GM21423 (cell line): Measurements from ENCODE around the gene THOC2.
"Not testable (repeated sequence)": the region's sequence is repeated elsewhere in the genome, so short reads cannot be mapped to it uniquely, and the experiment has no call there.

Experiments used
- ATAC-seq: cut with Tn5 transposase; IDR thresholded peaks from one replicate; pipeline ENCODE4 v1.9.1; 2021; ENCODE audit warnings: mild to moderate bottlenecking, moderate library complexity; ENCODE audit not compliant: unreplicated experiment

THOC2 gene, protein sequence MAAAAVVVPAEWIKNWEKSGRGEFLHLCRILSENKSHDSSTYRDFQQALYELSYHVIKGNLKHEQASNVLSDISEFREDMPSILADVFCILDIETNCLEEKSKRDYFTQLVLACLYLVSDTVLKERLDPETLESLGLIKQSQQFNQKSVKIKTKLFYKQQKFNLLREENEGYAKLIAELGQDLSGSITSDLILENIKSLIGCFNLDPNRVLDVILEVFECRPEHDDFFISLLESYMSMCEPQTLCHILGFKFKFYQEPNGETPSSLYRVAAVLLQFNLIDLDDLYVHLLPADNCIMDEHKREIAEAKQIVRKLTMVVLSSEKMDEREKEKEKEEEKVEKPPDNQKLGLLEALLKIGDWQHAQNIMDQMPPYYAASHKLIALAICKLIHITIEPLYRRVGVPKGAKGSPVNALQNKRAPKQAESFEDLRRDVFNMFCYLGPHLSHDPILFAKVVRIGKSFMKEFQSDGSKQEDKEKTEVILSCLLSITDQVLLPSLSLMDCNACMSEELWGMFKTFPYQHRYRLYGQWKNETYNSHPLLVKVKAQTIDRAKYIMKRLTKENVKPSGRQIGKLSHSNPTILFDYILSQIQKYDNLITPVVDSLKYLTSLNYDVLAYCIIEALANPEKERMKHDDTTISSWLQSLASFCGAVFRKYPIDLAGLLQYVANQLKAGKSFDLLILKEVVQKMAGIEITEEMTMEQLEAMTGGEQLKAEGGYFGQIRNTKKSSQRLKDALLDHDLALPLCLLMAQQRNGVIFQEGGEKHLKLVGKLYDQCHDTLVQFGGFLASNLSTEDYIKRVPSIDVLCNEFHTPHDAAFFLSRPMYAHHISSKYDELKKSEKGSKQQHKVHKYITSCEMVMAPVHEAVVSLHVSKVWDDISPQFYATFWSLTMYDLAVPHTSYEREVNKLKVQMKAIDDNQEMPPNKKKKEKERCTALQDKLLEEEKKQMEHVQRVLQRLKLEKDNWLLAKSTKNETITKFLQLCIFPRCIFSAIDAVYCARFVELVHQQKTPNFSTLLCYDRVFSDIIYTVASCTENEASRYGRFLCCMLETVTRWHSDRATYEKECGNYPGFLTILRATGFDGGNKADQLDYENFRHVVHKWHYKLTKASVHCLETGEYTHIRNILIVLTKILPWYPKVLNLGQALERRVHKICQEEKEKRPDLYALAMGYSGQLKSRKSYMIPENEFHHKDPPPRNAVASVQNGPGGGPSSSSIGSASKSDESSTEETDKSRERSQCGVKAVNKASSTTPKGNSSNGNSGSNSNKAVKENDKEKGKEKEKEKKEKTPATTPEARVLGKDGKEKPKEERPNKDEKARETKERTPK (N-terminal part only)

DNA sequence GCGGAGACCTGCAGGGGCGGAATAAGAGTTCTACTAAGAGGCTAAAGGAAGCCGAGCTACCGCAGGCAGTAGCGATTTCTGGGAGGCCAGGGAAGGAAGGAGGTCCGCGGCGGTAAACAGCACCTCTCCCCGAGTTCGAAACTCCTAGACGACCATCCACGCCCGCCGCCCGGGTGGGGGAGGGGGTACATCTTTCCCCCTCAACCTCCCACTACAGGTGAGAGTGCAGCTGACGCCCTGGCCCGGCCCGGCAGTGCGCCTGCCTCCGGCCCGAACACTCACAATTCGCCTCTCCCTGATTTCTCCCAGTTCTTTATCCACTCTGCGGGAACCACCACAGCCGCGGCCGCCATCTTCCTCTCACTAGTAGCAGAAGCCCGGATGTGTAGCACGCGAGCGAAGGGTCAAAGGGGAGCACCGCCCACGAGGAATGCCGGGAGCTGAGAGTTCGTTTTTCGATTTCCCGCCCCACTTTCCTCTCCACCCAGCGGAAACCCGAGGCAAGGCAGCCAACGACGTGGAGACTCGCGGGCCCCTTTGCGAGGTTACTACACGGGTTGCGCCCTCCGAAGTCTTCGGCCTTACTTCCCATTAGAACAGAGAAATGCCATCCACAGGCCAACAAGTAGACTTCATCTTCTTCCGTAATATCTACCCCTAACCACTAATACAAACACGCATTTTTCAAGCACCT, at the start of gene THOC2:
TSS of gene THOC2 (minus strand) at position 383 of the 694 bp plus-strand sequence. CDS start at position 353, 30 bp downstream.
- peak; percentile 91 for ATAC-seq

DNA sequence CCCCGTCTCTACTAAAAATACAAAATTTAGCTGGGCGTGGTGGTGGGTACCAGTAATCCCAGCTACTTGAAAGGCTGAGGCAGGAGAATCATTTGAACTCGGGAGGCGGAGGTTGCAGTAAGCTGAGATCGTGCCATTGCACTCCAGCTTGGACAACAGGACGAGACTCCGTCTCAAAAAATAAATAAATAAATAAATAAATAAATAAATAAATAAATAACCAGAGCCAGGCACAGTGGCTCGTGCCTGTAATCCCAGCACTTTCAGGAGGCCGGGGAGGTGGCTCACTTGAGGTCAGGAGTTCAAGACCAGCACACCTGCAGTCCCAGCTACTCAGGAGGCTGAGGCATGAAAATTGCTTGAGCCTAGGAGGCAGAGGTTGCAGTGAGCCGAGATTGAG, 48.9 kb upstream of the THOC2 start:
- ATAC-seq = not testable (repeated sequence)

DNA sequence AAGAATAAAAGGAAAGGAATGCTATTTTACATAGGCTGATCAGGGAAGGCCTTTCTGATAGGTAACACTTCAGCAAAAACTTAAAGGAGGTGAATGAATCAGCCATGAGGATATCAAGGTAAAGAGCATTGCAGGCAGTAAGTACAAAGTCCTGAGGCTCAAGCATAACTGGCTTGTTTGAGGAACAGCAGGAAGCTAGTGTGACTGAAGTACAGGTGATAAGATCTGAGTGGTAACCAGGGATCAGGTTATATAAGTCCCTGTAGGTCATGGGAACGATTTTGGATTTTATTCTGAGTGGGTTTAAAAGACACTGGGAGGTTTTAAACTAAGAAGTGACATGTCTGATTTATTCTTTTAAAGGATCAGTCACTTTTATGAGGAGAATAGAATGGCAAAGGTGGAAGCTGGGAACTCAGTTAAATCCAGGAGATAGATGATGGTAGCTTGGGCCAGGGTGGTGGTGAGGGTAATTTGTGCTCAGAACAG, 47.1 kb upstream of the THOC2 start:
- no peak for ATAC-seq

DNA sequence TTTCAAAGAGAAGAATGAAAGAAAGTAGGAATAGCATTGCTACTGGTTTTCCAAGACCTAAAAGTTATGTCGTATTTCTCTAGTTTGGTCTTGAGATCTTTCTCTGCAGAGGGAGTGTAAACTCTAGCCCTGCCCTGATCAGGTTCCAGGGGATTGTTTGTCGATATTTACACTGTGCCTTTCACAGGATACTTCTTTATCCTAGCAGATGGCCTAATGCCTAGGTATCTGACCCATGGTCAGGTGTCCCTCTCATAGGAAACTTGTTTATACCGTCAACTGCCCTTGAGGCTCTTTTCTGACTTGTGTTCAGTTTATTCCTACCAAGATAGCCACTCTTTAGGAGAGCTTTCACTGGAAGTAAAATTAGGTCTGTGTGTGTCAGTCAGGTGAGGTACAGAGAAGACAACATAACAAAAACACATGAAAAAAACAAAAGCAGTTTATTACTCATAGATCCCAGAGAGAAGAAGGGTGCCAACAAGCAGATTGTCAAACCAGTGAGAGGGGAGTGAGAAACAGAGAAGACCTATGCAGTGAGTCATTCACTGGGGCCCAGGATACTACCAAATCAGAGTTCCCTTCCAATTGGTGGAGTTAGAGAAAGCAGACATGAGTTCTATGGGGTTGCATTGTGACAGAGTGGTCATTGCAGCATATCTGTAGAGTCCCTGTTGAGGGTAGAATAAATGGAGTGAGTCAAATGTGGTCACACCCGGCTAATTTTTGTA, 40.6 kb upstream of the THOC2 start:
- no peak for ATAC-seq

DNA sequence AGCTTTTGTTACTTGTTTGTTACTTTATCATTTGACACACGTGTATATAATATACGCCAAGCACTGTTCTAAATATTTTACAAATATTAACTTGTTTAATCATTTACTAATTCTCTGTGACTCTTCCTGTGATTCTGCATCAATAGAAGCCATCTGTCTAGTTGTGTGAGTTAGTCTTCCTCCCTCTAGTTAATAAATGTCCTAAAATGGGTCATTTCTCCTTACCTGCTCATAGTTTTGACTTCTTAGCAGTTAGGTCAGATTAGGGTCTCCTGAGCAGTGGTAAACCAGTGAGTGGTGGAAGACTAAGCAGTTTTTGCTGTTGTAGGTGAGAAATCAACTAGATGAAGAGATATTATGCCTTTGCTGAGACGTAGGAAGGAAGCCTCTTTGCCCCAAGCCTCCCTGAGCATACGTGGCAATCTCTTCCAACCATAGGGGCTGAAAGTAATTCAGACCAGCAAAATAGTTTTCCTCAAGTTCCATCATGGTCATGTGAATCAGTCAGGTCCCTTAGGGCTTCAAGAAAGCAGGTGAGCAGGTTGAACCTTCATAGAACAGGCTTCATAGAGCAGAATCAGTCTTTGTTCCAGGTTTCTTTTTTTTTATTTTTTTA, 38.7 kb upstream of the THOC2 start:
- ATAC-seq = peak; percentile 97

DNA sequence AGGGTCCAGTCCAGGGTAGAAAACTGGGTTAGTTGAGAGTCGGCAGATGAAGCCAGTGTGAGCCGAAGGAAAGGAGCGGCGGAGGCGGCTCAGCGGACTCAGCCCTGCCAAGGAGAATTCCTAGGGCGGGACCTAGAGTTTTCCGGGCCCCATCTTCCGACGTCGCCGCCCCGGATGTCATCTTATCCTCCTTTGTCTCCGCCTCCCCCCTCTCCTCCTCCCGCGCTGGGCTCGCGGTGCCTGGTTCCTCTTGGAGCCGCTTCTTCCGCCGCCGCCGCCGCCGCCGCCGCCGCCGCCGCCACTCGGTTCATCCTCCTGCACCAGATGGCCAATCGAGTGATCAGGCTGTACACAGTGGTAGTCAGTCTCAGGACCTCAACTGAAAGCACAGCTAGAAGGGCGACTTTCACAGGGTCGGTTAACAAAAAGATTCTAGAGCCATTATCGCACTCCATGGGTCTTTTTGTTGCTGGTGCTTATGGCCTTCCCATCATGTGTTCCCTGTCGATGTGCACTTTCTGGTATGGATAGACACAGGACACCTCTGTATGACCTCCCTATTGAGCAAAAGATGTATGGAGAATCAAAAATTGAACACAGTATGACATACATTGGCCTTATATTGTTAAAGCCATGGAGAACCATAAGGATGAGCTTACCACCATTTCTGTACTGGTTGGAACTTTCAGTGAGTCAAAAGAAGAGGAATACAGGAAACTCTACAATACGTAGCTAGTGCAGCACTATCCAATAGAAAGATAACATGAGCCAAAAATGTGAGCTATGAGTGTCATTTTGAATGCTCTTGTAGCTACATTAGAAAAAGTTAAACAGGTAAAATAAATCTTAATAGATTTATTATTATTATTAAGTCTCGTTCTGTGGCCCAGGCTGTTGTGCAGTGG, 32.4 kb upstream of the THOC2 start:
- peak; percentile 93 for ATAC-seq

DNA sequence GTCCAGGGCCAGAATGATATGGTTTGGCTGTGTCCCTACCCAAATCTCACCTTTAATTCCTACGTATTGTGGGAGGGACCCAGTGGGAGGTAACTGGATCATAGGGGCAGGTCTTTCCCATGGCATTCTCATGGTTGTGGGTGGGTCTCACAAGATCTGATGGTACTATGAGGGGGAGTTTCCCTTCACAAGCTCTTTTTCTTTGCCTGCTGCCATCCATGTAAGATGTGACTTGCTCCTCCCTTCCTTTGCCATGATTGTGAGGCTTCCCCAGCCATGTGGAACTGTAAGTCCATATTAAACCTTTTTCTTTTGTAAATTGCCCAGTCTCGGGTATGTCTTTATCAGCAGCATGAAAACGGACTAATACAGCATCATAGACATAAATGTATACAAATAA, 27.0 kb upstream of the THOC2 start:
- not testable (repeated sequence) for ATAC-seq

DNA sequence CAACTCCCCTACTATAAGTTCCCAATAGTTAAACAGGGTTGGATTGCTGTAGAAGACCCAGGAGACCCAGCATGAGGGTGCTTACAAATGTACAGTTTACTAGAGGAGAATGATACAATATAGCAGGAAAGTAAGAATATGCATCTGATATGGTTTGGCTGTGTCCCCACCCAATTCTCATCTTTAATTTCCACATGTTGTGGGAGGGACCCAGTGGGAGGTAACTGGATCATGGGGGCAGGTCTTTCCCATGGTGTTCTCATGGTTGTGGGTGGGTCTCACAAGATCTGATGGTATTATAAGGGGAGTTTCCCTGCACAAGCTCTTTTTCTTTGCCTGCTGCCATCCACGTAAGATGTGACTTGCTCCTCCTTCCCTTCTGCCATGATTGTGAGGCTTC, 24.9 kb upstream of the THOC2 start:
- not testable (repeated sequence) for ATAC-seq

DNA sequence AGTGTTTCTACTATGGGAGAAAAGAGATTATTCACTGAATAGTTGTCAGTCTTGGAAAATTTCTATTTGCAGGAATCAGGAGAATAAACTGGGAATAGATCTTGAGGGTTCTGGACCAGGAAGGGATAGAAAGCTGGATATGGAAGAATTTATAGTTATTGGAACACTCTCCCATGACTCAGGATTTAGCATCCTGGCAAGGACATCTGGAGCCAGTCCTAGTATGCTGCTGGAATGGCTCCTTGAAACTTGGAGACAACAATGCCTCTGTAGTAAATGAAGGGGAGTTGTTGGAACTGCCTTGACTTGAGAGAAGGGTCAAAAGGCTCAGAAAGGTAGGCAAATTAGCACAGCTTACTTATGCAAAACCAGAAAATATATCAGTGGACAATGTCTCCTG, 23.5 kb upstream of the THOC2 start:
- no peak for ATAC-seq

DNA sequence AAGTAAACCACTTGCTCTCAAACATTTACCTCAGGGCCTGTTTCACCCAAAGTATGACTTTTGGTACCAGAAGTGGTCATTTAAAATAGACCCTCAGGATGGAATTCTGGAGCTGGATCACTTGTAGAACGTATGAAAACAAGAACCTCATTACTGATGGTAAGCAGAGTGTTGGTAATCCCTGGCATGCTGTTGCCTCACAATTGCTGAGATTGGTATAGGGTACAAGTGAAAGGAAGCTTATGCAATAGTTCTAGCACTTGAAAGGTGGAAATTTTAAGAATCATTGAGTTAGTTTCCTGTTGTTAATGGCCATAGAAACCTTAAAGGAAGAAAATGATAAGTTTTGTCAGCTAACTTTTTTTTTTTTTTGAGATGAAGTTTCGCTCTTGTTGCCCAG, 22.3 kb upstream of the THOC2 start:
- ATAC-seq = no peak

DNA sequence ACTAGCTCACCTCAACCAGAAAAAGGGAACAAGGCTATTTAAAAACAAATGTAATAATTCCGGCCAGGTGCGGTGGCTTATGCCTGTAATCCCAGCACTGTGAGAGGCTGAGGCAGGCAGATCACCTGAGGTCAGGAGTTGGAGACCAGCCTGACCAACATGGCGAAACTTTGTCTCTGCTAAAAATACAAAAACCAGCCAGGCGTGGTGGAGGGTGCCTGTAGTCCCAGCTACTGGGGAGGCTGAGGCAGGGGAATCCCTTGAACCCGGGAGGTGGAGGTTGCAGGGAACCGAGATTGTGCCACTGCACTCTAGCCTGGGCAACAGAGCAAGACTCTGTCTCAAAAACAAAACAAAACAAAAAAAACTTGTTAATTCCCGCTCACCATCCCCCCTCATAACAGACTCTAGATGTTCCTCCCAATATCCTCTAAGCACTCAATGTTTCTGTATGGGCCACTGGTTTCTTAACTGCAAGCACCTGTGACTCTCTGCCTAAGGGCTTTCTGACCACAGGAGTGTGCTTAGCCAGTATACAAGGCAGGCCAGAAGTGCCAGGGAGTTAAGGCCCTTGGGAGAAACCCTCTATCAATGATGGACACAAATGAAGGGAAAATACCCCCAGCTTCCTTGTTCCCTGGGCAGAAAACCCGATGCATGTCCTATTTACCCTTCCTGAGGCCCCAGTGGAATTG, 21.0 kb upstream of the THOC2 start:
- ATAC-seq = no peak

DNA sequence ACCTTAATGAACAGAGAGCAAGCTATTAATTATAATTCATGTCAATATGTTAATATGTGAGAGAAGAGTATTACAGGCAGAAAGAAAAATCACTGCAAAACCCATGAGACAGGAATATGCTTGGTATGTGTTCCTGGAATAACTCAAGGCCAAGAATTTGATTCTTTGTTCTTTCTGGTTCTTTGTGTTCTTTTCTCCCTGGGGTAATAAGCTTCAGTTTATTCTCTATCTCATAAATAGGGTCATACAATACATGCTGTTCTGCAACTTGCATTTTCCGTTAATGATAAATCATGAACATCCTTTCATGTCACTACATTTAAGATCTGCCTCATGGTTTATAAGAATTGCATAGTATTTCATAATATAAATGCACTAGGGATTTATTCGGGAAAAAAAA, 16.8 kb upstream of the THOC2 start:
- ATAC-seq = no peak

DNA sequence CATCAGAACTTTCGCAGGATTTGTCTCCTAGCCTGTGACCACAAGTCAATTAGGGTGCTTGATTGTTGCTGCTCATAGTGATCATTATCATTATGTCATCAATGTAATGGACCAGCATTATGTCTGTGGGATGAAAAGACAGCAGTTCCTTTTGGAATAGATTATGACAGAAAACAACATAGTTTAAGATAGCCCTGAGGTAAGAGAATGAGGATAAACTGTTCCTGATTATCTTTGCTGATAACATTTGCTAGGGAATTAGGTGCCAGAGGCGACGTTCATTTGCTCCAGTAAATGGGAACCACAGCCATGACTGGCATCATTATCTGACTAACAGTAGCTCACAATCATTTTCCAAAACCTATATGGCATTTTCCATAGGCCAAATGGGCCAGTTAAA, 12.7 kb upstream of the THOC2 start:
- no peak for ATAC-seq

DNA sequence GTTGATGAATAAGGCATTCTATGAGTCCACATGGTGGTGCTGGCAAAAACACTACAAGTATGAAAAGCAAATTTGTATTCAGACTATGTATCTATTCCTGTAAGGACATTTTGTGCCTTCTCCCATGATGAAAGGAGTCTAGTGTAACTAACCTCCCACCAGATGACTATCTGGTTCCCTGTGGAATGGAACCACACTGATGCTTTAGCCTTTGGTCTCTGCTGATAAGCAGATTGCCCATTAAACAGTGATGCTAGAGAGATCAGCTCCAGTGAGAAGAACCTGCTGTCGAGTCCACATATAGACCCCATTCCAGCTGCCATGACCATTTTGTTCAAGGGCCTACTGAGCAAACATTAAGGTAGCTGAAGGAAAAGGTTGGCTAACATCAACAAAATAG, 10.5 kb upstream of the THOC2 start:
- no peak for ATAC-seq

DNA sequence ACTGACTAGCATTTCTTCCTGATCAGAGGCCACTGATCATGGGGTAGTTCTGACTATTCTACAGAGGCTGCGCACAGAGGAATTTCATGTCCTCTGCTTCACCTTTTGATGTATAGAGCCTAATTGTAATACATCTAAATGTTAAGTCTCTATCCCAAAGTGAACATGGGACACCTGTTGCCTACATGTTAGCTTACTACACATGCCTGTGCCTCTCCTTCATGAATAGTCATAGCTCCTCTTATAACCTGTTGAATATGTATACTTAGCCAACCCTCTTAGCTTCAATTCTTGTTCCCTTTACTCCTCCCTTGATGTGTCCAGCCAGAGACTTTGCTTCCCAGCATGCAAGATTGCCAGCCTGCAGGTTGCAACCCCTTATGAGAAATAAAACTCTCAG, 9.6 kb upstream of the THOC2 start:
- ATAC-seq = no peak

DNA sequence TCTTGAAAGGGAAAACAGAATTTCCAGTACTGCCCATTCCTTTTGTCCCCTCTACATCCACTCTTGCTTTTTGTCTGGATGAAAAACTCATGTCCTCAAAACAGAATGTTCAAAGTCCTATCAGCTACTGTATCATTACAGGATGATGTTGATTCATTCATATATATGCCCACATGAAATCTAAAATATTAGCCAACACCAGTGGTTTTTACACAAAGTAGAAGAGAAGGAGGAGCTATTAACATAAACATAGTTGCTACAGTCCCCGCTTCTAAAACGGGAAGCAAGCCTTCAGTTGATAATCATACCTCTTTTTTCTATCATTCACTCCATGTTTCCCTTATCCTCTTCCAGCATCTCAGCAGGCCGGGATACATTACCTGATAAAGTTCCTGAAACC, 7.7 kb upstream of the THOC2 start:
- no peak for ATAC-seq

DNA sequence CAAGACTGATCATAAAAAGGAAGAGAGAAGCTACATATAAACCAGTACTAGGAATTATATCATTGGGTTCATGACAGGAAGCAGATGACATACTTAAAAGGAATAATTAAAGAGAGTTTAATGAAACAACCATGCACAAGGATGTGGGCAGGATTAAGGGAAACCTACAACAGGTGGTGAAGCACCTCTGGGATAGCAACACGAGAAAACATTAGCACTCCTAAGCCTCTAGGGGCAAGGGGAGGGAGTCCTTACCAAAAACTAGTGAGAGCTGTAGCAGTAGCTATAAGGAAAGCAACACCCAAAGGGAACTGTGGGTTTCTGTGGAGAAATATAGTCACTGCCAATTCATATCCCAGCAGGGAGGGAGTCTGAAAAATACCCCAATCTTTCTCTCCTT, 7.2 kb upstream of the THOC2 start:
- ATAC-seq = no peak

DNA sequence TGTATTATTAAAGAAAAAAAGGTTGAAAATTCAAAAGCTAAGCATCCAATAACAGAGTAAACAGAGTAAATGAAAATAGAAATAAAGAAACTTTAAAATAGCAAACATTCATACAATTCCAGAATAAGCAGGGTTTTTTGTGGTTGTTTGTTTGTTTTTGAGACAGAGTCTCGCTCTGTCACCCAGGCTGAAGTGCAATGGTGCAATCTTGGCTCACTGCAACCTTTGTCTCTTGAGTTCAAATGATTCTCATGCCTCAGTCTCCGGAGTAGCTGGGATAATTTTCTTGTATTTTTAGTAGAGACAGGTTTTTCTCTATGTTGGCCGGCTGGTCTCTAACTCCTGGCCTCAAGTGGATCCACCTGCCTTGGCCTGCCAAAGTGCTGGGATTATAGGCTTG, 6.6 kb upstream of the THOC2 start:
- no peak for ATAC-seq
